HG02588 (cell line): ENCODE results near the gene SPRYD3.
"Not testable (repeated sequence)": the region's sequence is repeated elsewhere in the genome, so short reads cannot be mapped to it uniquely, and the experiment has no call there.

Experiments
- ATAC-seq: cut with Tn5 transposase; IDR thresholded peaks from one replicate; pipeline ENCODE4 v1.9.1; 2021; ENCODE audit warnings: mild to moderate bottlenecking, moderate library complexity; ENCODE audit not compliant: unreplicated experiment

SPRYD3 gene

GRCh38 chr12:53101931-53102781, 23.0 kb upstream of the SPRYD3 start:
- no peak for ATAC-seq

- no peak for ATAC-seq
Measured at GRCh38 chr12:53101266-53101665, 22.1 kb upstream of the SPRYD3 start.

GRCh38 chr12:53100466-53101151, 21.4 kb upstream of the SPRYD3 start:
- ATAC-seq: no peak

GRCh38 chr12:53099071-53099882, 20.1 kb upstream of the SPRYD3 start:
- no peak for ATAC-seq

GRCh38 chr12:53098354-53098981, 19.3 kb upstream of the SPRYD3 start:
- no peak for ATAC-seq

GRCh38 chr12:53097564-53098353, 18.6 kb upstream of the SPRYD3 start, which contains the start of gene IGFBP6:
Gene IGFBP6 (plus strand): TSS chr12:53097667. CDS start chr12:53097718, 51 bp downstream.
- no peak for ATAC-seq

GRCh38 chr12:53097207-53097563, 18.0 kb upstream of the SPRYD3 start:
- ATAC-seq: no peak

GRCh38 chr12:53096759-53097158, 17.6 kb upstream of the SPRYD3 start:
- ATAC-seq: no peak

GRCh38 chr12:53096089-53096741, 17.0 kb upstream of the SPRYD3 start:
- ATAC-seq: no peak

- ATAC-seq: not testable (repeated sequence)
Measured at GRCh38 chr12:53095596-53095895, 16.4 kb upstream of the SPRYD3 start.

- not testable (repeated sequence) for ATAC-seq
Measured at GRCh38 chr12:53094796-53095595, 15.8 kb upstream of the SPRYD3 start.

GRCh38 chr12:53094394-53094787, 15.2 kb upstream of the SPRYD3 start:
- no peak for ATAC-seq

- ATAC-seq: no peak
Measured at GRCh38 chr12:53093777-53094393, 14.7 kb upstream of the SPRYD3 start.

- no peak for ATAC-seq
Measured at GRCh38 chr12:53091756-53092155, 12.6 kb upstream of the SPRYD3 start.

GRCh38 chr12:53090554-53090953, 11.4 kb upstream of the SPRYD3 start:
- no peak for ATAC-seq

- no peak for ATAC-seq
Measured at GRCh38 chr12:53090105-53090504, 10.9 kb upstream of the SPRYD3 start.

GRCh38 chr12:53086361-53086760, 7.2 kb upstream of the SPRYD3 start:
- no peak for ATAC-seq

GRCh38 chr12:53082637-53083175, 3.5 kb upstream of the SPRYD3 start:
- no peak for ATAC-seq
